ENCODE data around the gene FOXL3. TPM values are rescaled to one million over a fixed set of nuclear protein-coding genes. Genes with fewer than 3 reads are reported as not detected.
A peak's percentile ranks its signal among the peaks of the same experiment; 100 is the strongest.

Gene FOXL3
- total and polyA plus RNA-seq, 2 donors from 2014 or later = not detected

DNA sequence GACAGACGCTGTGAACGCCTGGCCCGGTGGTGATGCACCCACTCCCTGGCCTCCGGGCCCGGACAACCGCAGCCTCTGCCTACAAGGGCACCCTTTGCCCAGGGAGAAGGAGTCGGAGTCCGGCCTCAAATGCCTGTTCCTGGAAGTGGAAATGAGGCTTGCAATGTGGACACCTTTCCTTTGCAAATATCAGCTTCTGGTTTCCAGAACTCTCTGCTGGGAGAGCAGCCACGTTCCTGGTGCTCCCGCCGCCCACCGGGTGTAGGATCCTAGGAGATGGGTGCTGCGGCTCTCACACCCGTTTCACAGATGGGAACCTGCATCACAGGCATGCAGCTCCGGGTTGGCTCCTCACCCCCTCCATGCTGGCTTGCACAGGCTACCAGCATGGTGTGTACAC, 2.9 kb downstream of the FOXL3 start:
- H3K4me3 ChIP-seq (ENCODE audit: low read length in 3 of 3) = no peak overlapping the region
- H3K36me3 ChIP-seq (ENCODE audit: control insufficient read depth in 2 of 3, insufficient read depth in 3 of 3, low read length in 3 of 3) = no peaks in the 10 kb centered on the region
- no peak for FAIRE-seq
- H3K27me3 ChIP-seq (ENCODE audit: control insufficient read depth, insufficient read depth, low read length) = peaks cover 13% of the 10 kb centered on the region
- H3K4me1 ChIP-seq (ENCODE audit: control insufficient read depth in 2 of 3, insufficient read depth in 2 of 3, low read depth in 1 of 3, low read length in 3 of 3) = peaks cover 0 to 3% (median 0%) of the 10 kb centered on the region in 3 donors
- DNase-seq = no peak
- H3K9ac ChIP-seq (ENCODE audit: low read length in 3 of 3) = no peak overlapping the region
- intact Hi-C loops (cut with DNase I) = no loop called here
- no peak overlapping the region for H3K27ac ChIP-seq (ENCODE audit: low read depth in 2 of 2, low read length in 2 of 2)
- TF ChIP-seq, protein P1, sequence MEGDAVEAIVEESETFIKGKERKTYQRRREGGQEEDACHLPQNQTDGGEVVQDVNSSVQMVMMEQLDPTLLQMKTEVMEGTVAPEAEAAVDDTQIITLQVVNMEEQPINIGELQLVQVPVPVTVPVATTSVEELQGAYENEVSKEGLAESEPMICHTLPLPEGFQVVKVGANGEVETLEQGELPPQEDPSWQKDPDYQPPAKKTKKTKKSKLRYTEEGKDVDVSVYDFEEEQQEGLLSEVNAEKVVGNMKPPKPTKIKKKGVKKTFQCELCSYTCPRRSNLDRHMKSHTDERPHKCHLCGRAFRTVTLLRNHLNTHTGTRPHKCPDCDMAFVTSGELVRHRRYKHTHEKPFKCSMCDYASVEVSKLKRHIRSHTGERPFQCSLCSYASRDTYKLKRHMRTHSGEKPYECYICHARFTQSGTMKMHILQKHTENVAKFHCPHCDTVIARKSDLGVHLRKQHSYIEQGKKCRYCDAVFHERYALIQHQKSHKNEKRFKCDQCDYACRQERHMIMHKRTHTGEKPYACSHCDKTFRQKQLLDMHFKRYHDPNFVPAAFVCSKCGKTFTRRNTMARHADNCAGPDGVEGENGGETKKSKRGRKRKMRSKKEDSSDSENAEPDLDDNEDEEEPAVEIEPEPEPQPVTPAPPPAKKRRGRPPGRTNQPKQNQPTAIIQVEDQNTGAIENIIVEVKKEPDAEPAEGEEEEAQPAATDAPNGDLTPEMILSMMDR (IDR thresholded peaks at IDR 0.05; ENCODE audit: borderline replicate concordance, extremely low read depth, insufficient read depth) = no peak
- no peaks in the 10 kb centered on the region for H3K9me3 ChIP-seq (ENCODE audit: control insufficient read depth in 2 of 3, insufficient read depth in 1 of 3, low read length in 3 of 3)

DNA sequence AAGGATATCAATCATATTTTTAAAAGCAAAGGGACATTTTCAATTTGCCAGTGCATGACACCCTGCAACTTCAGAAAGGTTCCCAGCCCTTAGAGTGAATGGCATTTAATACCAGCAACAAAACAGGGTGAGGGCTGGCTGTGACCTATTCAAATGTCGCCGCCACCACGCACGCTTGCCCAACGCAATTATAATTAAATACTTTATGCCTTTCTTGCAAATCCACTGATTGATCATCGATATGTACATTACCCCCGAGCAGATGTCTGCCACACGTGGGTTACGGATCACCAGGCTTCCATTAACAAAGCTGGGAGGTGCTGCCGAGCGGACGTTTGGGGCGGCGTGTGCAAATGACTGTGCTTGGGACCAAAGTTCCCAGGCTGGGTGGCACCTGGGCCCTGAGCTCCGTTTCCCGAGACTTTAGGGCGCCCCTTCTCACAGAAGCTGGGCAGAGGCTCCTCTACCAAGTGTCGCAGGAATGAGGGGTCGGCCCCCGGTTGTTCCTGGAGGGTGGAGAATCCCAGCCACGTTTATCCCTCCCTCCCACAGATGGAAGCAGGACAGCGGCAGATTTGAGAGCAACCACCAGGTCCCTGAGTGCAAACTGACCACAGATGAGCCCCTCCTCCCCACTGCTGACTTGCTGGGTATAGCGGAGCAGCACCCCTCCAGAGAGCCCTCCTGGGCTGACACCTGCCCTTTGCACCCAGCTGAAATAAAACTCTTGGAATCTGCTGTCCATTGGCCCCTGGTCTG, 3.9 kb downstream of the FOXL3 start:
- intact Hi-C loops (cut with DNase I) = no loop called here
- DNase-seq = no peak
- Histone ChIP-seq H3K4me3 (ENCODE audit: low read length in 3 of 3) (peak overlapping the region in 1 of 3 donors; percentile 17), H3K4me1 (ENCODE audit: control insufficient read depth in 2 of 3, insufficient read depth in 2 of 3, low read depth in 1 of 3, low read length in 3 of 3) (peaks cover 0 to 3% (median 0%) of the 10 kb centered on the region in 3 donors), H3K27me3 (ENCODE audit: control insufficient read depth, insufficient read depth, low read length) (peaks cover 13% of the 10 kb centered on the region), H3K9me3 (ENCODE audit: control insufficient read depth in 2 of 3, insufficient read depth in 1 of 3, low read length in 3 of 3) (no peaks in the 10 kb centered on the region), H3K27ac (ENCODE audit: low read depth in 2 of 2, low read length in 2 of 2) (no peak overlapping the region), H3K36me3 (ENCODE audit: control insufficient read depth in 2 of 3, insufficient read depth in 3 of 3, low read length in 3 of 3) (no peaks in the 10 kb centered on the region), H3K9ac (ENCODE audit: low read length in 3 of 3) (no peak overlapping the region)
- FAIRE-seq = no peak
- TF ChIP-seq, protein P1 (IDR thresholded peaks at IDR 0.05; ENCODE audit: borderline replicate concordance, extremely low read depth, insufficient read depth) = no peak

DNA sequence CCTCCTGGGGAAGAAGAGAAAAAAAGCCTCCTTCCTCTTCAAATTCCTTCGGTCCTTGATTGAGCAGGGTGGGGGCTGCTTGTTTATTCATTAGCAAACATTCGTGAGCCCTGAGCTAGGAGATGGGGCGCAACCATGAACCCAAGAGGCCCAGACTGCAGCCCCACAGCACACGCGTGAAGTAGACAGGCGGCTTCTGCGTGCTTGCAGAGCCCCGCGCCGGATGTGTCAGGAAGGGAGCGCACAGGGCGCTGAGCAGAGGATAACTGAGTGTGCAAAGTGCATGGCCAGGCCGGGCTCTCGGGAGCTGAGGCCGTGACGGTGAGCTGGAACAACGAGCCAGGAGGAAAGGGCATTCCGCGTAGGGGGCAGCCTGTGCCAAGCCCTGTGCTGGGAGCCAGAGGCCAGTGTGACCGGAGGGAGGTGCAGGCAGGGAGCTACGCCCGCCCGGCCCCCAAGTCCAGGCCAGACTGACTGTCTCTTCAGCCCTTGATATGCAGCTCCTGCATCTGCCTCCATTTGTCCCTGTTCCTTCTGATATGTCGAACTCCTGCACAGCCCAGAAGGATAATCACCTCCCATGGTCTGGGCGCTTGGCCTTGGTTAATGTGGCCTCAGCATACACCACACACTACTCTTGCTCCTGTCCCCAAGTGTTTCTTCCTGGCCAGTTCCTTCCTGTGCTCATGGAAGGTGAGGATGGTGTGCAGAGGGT, 4.6 kb downstream of the FOXL3 start:
- DNase-seq = peak in 1 of 5 donors; percentile 46
- peaks cover 0 to 3% (median 0%) of the 10 kb centered on the region in 3 donors for H3K4me1 ChIP-seq (ENCODE audit: control insufficient read depth in 2 of 3, insufficient read depth in 2 of 3, low read depth in 1 of 3, low read length in 3 of 3)
- intact Hi-C loops (cut with DNase I) = no loop called here
- TF ChIP-seq, protein P1 (IDR thresholded peaks at IDR 0.05; ENCODE audit: borderline replicate concordance, extremely low read depth, insufficient read depth) = no peak
- no peak overlapping the region for H3K4me3 ChIP-seq (ENCODE audit: low read length in 3 of 3)
- no peak overlapping the region for H3K27ac ChIP-seq (ENCODE audit: low read depth in 2 of 2, low read length in 2 of 2)
- peaks cover 10% of the 10 kb centered on the region for H3K27me3 ChIP-seq (ENCODE audit: control insufficient read depth, insufficient read depth, low read length)
- H3K9ac ChIP-seq (ENCODE audit: low read length in 3 of 3) = no peak overlapping the region
- H3K9me3 ChIP-seq (ENCODE audit: control insufficient read depth in 2 of 3, insufficient read depth in 1 of 3, low read length in 3 of 3) = no peaks in the 10 kb centered on the region
- FAIRE-seq = no peak
- no peaks in the 10 kb centered on the region for H3K36me3 ChIP-seq (ENCODE audit: control insufficient read depth in 2 of 3, insufficient read depth in 3 of 3, low read length in 3 of 3)

Data from kidney (tissue), 14 donors.